Amniotic epithelial cell (primary cell): ENCODE data around the gene SPAG4.

ENCODE experiments used
- DNase-seq: peaks from one replicate; pipeline ENCODE4 v3.0.0-alpha.2; 2010; ENCODE audit warnings: low read depth

Gene SPAG4, protein sequence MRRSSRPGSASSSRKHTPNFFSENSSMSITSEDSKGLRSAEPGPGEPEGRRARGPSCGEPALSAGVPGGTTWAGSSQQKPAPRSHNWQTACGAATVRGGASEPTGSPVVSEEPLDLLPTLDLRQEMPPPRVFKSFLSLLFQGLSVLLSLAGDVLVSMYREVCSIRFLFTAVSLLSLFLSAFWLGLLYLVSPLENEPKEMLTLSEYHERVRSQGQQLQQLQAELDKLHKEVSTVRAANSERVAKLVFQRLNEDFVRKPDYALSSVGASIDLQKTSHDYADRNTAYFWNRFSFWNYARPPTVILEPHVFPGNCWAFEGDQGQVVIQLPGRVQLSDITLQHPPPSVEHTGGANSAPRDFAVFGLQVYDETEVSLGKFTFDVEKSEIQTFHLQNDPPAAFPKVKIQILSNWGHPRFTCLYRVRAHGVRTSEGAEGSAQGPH

GRCh38 chr20:35615667-35616464 is at the start of gene SPAG4:
Gene SPAG4, plus strand, starts transcription at chr20:35615829. Its CDS starts 175 bp downstream, at chr20:35616004.
- peak; percentile 55 for DNase-seq

- DNase-seq, result no peak
Measured at GRCh38 chr20:35568645-35569044, 47.0 kb upstream of the SPAG4 start.

DNA sequence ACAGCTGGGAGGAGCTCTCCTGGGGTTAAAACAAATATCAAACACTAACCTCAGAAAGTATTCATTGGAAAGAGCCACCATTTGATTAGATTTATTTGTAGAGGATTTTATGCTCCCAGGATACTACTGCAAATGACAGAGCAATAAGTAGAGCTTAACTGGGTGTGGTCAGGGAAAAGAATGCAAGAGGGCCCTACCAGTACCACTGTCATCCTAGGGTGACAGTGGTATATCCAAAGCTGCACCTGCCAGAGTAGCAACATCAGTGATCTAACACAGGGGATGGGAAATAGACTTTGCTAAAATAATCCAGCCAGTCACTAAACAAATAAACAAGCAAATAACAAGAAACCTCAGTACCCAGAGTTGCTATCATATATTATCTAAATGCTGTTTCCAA is 44.1 kb upstream of the SPAG4 start:
- no peak for DNase-seq

GRCh38 chr20:35572838-35573237 is 42.8 kb upstream of the SPAG4 start:
- DNase-seq, result no peak

GRCh38 chr20:35575958-35576357 is 39.7 kb upstream of the SPAG4 start:
- DNase-seq, result no peak

- no peak for DNase-seq
Measured at GRCh38 chr20:35576816-35577215, 38.8 kb upstream of the SPAG4 start.

DNA sequence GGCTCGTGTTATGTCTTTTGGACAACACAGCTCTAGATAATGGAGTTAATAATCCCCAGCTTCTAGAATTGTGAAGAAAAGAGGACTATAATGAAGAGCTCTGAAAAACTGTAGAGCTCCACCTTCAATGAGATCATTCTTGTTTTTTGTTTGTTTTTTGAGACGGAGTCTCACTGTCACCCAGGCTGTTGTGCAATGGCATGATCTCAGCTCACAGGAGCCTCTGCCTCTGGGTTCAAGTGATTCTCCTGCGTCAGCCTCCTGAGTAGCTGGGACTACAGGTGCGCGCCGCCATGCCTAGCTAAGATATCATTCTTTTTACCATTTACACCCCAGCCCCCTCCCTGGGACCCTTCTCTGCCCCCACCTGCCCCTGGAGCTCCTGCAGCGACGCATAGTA is 37.2 kb upstream of the SPAG4 start:
- no peak for DNase-seq

- no peak for DNase-seq
Measured at GRCh38 chr20:35579196-35579595, 36.4 kb upstream of the SPAG4 start.

DNA sequence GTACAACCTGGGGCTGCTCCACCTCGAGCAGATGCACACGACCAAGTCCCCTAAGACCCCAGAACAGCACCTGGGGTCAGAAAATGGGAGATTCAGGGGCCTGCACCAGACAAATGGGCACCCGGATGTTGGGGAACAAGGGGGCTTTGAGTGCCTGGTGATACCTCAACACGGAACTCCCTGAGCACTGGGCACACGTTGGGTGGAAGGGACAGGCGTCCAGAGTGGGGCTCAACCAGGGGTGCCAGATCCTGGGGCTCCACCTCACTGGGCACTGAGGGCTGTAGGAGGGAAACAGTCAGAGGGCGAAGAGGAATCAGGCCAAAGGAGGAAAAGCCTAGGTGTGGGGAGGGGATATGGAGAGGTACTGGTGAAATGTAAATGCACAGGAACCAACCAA is 33.5 kb upstream of the SPAG4 start:
- DNase-seq, result no peak

- no peak for DNase-seq
Measured at GRCh38 chr20:35582741-35583404, 32.8 kb upstream of the SPAG4 start.

GRCh38 chr20:35583636-35584560 is 31.7 kb upstream of the SPAG4 start:
- no peak for DNase-seq

GRCh38 chr20:35586751-35587425 is 28.7 kb upstream of the SPAG4 start:
- no peak for DNase-seq

GRCh38 chr20:35587436-35587835 is 28.2 kb upstream of the SPAG4 start:
- DNase-seq, result no peak

DNA sequence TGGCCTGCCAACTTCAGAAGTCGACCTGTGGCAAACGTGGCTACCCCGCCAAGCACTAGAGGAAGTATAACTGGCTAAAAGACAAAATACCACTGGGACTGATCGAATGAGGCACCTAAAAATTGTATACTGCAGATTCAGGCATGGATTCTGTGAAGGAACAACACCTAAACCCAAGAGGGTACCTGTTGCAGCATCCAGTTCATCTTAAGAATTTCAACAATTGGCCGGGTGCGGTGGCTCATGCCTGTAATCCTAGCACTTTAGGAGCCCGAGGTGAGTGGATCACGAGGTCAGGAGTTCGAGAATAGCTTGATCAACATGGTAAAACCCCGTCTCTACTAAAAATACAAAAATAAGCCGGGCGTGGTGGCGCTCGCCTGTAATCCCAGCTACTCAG is 27.2 kb upstream of the SPAG4 start:
- DNase-seq, result no peak

DNA sequence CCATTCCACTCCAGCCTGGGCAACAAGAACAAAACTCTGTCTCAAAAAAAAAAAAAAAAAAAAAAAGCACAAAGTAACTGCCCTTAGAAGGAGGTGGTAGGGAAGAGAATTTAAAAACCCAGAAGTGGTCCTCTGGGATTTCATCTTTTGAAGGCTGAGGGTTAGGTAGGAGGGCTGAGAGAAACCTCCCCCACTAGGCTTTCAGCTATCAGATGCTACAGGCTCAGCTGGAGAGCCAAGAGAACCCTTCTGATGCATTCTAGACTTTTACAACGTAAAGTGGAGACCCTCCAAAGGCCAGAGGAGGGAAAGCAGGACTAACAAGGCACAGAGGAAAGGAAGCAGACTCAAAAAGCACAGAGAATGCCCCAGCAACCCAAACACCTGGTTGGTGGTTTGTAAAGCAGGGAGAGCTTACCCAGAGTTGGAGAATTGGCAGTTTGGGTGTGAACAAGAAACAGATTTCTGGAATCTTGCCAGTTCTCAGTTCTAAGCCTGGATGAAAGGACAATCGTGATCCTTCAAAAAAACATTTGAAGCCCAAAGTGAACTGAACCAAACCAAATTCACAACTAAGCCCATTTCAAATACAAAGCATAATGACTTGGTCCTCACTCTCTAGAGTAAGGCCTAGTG is 23.2 kb upstream of the SPAG4 start:
- no peak for DNase-seq

DNA sequence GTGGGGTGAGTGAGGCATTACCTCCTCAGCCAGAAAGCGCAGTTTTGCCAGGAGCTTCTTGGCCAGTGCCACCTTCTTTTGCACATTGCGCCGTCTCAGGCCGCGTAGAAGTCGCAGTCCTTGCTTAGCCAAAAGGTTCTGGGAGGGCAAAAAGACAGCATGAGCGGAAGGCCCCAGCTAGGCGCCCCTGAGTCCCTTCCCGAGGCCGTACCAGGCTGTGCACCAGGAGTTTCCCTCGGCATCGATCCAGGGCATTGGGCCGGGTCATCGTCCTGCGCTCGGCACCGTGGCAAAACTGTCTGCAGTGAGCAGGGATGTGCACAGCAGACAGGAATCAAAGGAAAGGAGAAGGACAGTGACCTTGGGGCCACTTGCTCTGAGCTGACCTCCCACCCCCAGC is 20.2 kb upstream of the SPAG4 start:
- DNase-seq, result no peak

GRCh38 chr20:35595901-35596300 is 19.7 kb upstream of the SPAG4 start:
- DNase-seq, result no peak

DNA sequence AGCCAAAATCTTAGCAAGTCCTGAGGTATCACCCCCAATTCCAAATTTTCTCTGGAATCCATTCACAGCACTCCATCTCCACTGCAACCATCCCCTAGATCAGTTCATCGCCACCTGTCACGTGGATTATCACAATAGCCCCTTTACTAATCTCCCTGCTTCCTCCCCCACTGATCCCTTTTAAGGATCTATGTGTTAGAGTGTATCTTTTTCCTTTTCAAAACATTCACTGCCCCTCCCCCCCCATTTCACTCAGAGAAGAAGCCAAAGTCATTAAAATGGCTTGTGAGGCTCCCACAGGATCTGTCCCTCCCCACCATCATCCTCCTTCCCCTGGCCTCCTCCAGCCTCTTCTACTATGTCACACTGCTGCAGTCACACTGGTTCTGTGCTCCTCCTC is 18.4 kb upstream of the SPAG4 start:
- DNase-seq, result no peak

- no peak for DNase-seq
Measured at GRCh38 chr20:35598476-35598875, 17.2 kb upstream of the SPAG4 start.

DNA sequence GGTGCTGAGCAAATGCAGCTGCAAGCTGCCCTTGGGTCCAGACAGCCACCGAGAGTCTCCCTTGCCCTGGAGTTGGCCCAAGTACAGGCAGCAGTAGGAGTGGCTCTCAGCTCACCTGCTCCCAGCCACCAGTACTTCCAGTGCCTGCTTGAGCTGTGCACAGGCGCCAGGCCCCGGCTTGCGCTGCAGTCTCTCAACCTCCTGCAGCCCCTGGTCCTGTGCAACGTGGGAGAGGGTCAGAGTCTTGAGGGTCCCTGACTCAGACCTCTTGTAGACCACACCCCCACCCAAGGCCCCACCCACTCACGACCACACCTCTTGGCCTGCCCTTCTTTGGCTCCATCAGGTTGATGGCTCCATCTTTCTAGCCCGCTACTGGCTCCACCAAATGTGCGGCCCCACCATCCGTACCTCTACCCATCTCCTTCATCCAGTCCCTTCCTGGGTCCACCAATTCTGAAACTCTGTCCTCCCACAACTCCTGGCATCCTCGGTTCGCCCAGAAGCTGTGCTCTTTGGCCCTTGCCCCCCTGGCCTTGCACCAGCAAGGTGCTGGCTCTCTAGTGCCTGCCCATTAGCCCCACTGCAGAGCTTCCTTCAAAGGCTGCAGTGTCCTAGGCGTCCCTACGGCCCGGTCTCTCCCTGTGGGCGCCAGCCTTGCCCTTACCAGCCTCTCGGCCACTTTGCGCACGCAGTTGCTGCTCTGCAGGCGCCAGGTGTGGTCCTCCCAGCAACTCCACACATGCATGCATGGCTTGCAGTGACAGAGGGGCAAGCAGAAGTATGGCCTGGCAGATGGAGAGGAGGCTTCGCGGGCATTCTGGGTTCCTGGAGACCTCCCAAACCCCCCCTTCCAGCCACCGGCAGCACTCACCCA is 16.5 kb upstream of the SPAG4 start:
- DNase-seq, result no peak
